ENCODE measurements around the gene LAMC3. TPM values are rescaled to one million over a fixed set of nuclear protein-coding genes. Genes with fewer than 3 reads are reported as not detected.
A peak's percentile ranks its signal among the peaks of the same experiment; 100 is the strongest.

The LAMC3 gene
- total and polyA plus RNA-seq, 5 donors, result 0.51 to 2.6 (median 1.4) TPM

GRCh38 chr9:131072871-131073237 is 63.9 kb downstream of the LAMC3 start:
- H3K4me3 ChIP-seq (ENCODE audit: low read length), result no peak overlapping the region
- intact Hi-C loops (cut with DNase I), result no loop called here
- H3K27ac ChIP-seq (ENCODE audit: low read length), result no peak overlapping the region
- DNase-seq (no peak), ATAC-seq (no peak)
- H3K9me3 ChIP-seq (ENCODE audit: control insufficient read depth, low read length), result no peaks in the 10 kb centered on the region
- H3K27me3 ChIP-seq (ENCODE audit: control insufficient read depth, insufficient read depth), result no peaks in the 10 kb centered on the region
- 87% methylated on average over 9 of the region's 9 CpGs for WGBS
- H3K4me1 ChIP-seq (ENCODE audit: control insufficient read depth, insufficient read depth, low read length), result peaks cover 3% of the 10 kb centered on the region

GRCh38 chr9:131076347-131077195 is 67.6 kb downstream of the LAMC3 start:
- ATAC-seq, result no peak
- 80% methylated on average over 15 of the region's 15 CpGs for WGBS
- no peak for DNase-seq

GRCh38 chr9:131078427-131079366 is 69.7 kb downstream of the LAMC3 start:
- H3K4me3 ChIP-seq (ENCODE audit: low read length), result no peak overlapping the region
- no peak for DNase-seq
- ATAC-seq, result no peak
- no peaks in the 10 kb centered on the region for H3K4me1 ChIP-seq (ENCODE audit: control insufficient read depth, insufficient read depth, low read length)
- H3K27ac ChIP-seq (ENCODE audit: low read length), result no peak overlapping the region
- H3K9me3 ChIP-seq (ENCODE audit: control insufficient read depth, low read length), result no peaks in the 10 kb centered on the region
- H3K27me3 ChIP-seq (ENCODE audit: control insufficient read depth, insufficient read depth), result no peaks in the 10 kb centered on the region
- intact Hi-C loops (cut with DNase I), result no loop called here
- 85% methylated on average over 17 of the region's 17 CpGs for WGBS

More at GRCh38 chr9:131076347-131077195, 67.6 kb downstream of the LAMC3 start:
- Histone ChIP-seq H3K4me3 (ENCODE audit: low read length) (no peak overlapping the region), H3K4me1 (ENCODE audit: control insufficient read depth, insufficient read depth, low read length) (no peaks in the 10 kb centered on the region), H3K27ac (ENCODE audit: low read length) (no peak overlapping the region), H3K9me3 (ENCODE audit: control insufficient read depth, low read length) (no peaks in the 10 kb centered on the region), H3K27me3 (ENCODE audit: control insufficient read depth, insufficient read depth) (no peaks in the 10 kb centered on the region)
- intact Hi-C loops (cut with DNase I), result no loop called here

- WGBS, result 76% methylated on average over 9 of the region's 9 CpGs
- Histone ChIP-seq H3K9me3 (ENCODE audit: control insufficient read depth, low read length) (no peaks in the 10 kb centered on the region), H3K4me1 (ENCODE audit: control insufficient read depth, insufficient read depth, low read length) (no peaks in the 10 kb centered on the region), H3K27ac (ENCODE audit: low read length) (no peak overlapping the region), H3K4me3 (ENCODE audit: low read length) (no peak overlapping the region), H3K27me3 (ENCODE audit: control insufficient read depth, insufficient read depth) (no peaks in the 10 kb centered on the region)
- no peak for ATAC-seq
- intact Hi-C loops (cut with DNase I), result no loop called here
- no peak for DNase-seq
These were observed 71.6 kb downstream of the LAMC3 start for GRCh38 chr9:131080589-131080988.

- Histone ChIP-seq H3K4me1 (ENCODE audit: control insufficient read depth, insufficient read depth, low read length) (no peaks in the 10 kb centered on the region), H3K4me3 (ENCODE audit: low read length) (no peak overlapping the region), H3K9me3 (ENCODE audit: control insufficient read depth, low read length) (no peaks in the 10 kb centered on the region), H3K27me3 (ENCODE audit: control insufficient read depth, insufficient read depth) (no peaks in the 10 kb centered on the region), H3K27ac (ENCODE audit: low read length) (no peak overlapping the region)
- DNase-seq (no peak), ATAC-seq (peak in 1 of 2 donors; percentile 34)
- intact Hi-C loops (cut with DNase I), result no loop called here
- 88% methylated on average over 9 of the region's 9 CpGs for WGBS
These were observed 72.9 kb downstream of the LAMC3 start for GRCh38 chr9:131081868-131082267.

GRCh38 chr9:131082774-131083512 is 74.0 kb downstream of the LAMC3 start:
- ATAC-seq, result peak in 1 of 2 donors; percentile 55
- H3K4me1 ChIP-seq (ENCODE audit: control insufficient read depth, insufficient read depth, low read length), result no peaks in the 10 kb centered on the region
- H3K27ac ChIP-seq (ENCODE audit: low read length), result no peak overlapping the region
- H3K9me3 ChIP-seq (ENCODE audit: control insufficient read depth, low read length), result no peaks in the 10 kb centered on the region
- no peak for DNase-seq
- 64% methylated on average over 11 of the region's 11 CpGs for WGBS
- no peak overlapping the region for H3K4me3 ChIP-seq (ENCODE audit: low read length)
- no peaks in the 10 kb centered on the region for H3K27me3 ChIP-seq (ENCODE audit: control insufficient read depth, insufficient read depth)
- intact Hi-C loops (cut with DNase I), result no loop called here

- no peak overlapping the region for H3K4me3 ChIP-seq (ENCODE audit: low read length)
- no peaks in the 10 kb centered on the region for H3K9me3 ChIP-seq (ENCODE audit: control insufficient read depth, low read length)
- no peaks in the 10 kb centered on the region for H3K27me3 ChIP-seq (ENCODE audit: control insufficient read depth, insufficient read depth)
- no peak for ATAC-seq
- H3K4me1 ChIP-seq (ENCODE audit: control insufficient read depth, insufficient read depth, low read length), result no peaks in the 10 kb centered on the region
- H3K27ac ChIP-seq (ENCODE audit: low read length), result no peak overlapping the region
- no peak for DNase-seq
- intact Hi-C loops (cut with DNase I), result no loop called here
- WGBS, result 83% methylated on average over 8 of the region's 8 CpGs
These were observed 75.8 kb downstream of the LAMC3 start for GRCh38 chr9:131084661-131085369.

- no peaks in the 10 kb centered on the region for H3K27me3 ChIP-seq (ENCODE audit: control insufficient read depth, insufficient read depth)
- DNase-seq, result no peak
- intact Hi-C loops (cut with DNase I), result no loop called here
- H3K4me1 ChIP-seq (ENCODE audit: control insufficient read depth, insufficient read depth, low read length), result no peaks in the 10 kb centered on the region
- no peak for ATAC-seq
- WGBS, result 87% methylated on average over 23 of the region's 23 CpGs
- H3K9me3 ChIP-seq (ENCODE audit: control insufficient read depth, low read length), result no peaks in the 10 kb centered on the region
- no peak overlapping the region for H3K4me3 ChIP-seq (ENCODE audit: low read length)
- no peak overlapping the region for H3K27ac ChIP-seq (ENCODE audit: low read length)
These were observed 76.6 kb downstream of the LAMC3 start for GRCh38 chr9:131085370-131086122.

- 93% methylated on average over 19 of the region's 19 CpGs for WGBS
- intact Hi-C loops (cut with DNase I), result no loop called here
- Histone ChIP-seq H3K9me3 (ENCODE audit: control insufficient read depth, low read length) (no peaks in the 10 kb centered on the region), H3K27ac (ENCODE audit: low read length) (no peak overlapping the region), H3K4me3 (ENCODE audit: low read length) (no peak overlapping the region), H3K27me3 (ENCODE audit: control insufficient read depth, insufficient read depth) (no peaks in the 10 kb centered on the region), H3K4me1 (ENCODE audit: control insufficient read depth, insufficient read depth, low read length) (no peaks in the 10 kb centered on the region)
- DNase-seq (no peak), ATAC-seq (no peak)
These were observed 78.5 kb downstream of the LAMC3 start for GRCh38 chr9:131087354-131087893.

All from right cardiac atrium (tissue), 5 donors.